Measurements from ENCODE around the gene KCNQ1. TPM values are rescaled to one million over a fixed set of nuclear protein-coding genes. Genes with fewer than 3 reads are reported as not detected.

KCNQ1 gene, protein sequence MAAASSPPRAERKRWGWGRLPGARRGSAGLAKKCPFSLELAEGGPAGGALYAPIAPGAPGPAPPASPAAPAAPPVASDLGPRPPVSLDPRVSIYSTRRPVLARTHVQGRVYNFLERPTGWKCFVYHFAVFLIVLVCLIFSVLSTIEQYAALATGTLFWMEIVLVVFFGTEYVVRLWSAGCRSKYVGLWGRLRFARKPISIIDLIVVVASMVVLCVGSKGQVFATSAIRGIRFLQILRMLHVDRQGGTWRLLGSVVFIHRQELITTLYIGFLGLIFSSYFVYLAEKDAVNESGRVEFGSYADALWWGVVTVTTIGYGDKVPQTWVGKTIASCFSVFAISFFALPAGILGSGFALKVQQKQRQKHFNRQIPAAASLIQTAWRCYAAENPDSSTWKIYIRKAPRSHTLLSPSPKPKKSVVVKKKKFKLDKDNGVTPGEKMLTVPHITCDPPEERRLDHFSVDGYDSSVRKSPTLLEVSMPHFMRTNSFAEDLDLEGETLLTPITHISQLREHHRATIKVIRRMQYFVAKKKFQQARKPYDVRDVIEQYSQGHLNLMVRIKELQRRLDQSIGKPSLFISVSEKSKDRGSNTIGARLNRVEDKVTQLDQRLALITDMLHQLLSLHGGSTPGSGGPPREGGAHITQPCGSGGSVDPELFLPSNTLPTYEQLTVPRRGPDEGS
- 10 to 100 TPM; 11.5 to 13.4 (median 12.7) TPM for polyA plus RNA-seq (ENCODE audit: insufficient read length in 3 of 3)
- long read RNA-seq, donor 1, partial matches to known transcripts, result 32 of 680 reads
- long read RNA-seq, donor 1, other reads (novel, unspliced or antisense), result 646 of 680 reads
- long read RNA-seq, donor 2, partial matches to known transcripts, result 0 of 3 reads
- long read RNA-seq, donor 2, other reads (novel, unspliced or antisense), result 0 of 3 reads
- long read RNA-seq, donor 3, partial matches to known transcripts, result 0 of 2 reads
- long read RNA-seq, donor 3, other reads (novel, unspliced or antisense), result 0 of 2 reads
- long read RNA-seq, donor 4, partial matches to known transcripts, result 0 of 1 reads
- long read RNA-seq, donor 4, other reads (novel, unspliced or antisense), result 0 of 1 reads
- long read RNA-seq, donor 5, result 0 reads
- long read RNA-seq, donor 6, partial matches to known transcripts, result 7 of 9 reads
- long read RNA-seq, donor 6, other reads (novel, unspliced or antisense), result 0 of 9 reads
- long read RNA-seq, donor 7, partial matches to known transcripts, result 0 of 1 reads
- long read RNA-seq, donor 7, other reads (novel, unspliced or antisense), result 0 of 1 reads
- long read RNA-seq, donor 8, result 0 reads
- long read RNA-seq, donor 9, result 0 reads
- long read RNA-seq, donor 10, partial matches to known transcripts, result 0 of 2 reads
- long read RNA-seq, donor 10, other reads (novel, unspliced or antisense), result 0 of 2 reads
- long read RNA-seq, donor 11, partial matches to known transcripts, result 0 of 1 reads
- long read RNA-seq, donor 11, other reads (novel, unspliced or antisense), result 0 of 1 reads
- long read RNA-seq, donor 12, transcript KCNQ1-201 (16 exons, 3,246 nt), result major isoform, 5 of 20 reads
- long read RNA-seq, donor 12, partial matches to known transcripts, result 15 of 20 reads
- long read RNA-seq, donor 12, other reads (novel, unspliced or antisense), result 0 of 20 reads
- long read RNA-seq, donor 13, partial matches to known transcripts, result 40 of 41 reads
- long read RNA-seq, donor 13, other reads (novel, unspliced or antisense), result 0 of 41 reads
- long read RNA-seq, donor 14, result 0 reads
- long read RNA-seq, donor 15, partial matches to known transcripts, result 0 of 2 reads
- long read RNA-seq, donor 15, other reads (novel, unspliced or antisense), result 0 of 2 reads
- long read RNA-seq, donor 16, partial matches to known transcripts, result 0 of 4 reads
- long read RNA-seq, donor 16, other reads (novel, unspliced or antisense), result 0 of 4 reads

DNA sequence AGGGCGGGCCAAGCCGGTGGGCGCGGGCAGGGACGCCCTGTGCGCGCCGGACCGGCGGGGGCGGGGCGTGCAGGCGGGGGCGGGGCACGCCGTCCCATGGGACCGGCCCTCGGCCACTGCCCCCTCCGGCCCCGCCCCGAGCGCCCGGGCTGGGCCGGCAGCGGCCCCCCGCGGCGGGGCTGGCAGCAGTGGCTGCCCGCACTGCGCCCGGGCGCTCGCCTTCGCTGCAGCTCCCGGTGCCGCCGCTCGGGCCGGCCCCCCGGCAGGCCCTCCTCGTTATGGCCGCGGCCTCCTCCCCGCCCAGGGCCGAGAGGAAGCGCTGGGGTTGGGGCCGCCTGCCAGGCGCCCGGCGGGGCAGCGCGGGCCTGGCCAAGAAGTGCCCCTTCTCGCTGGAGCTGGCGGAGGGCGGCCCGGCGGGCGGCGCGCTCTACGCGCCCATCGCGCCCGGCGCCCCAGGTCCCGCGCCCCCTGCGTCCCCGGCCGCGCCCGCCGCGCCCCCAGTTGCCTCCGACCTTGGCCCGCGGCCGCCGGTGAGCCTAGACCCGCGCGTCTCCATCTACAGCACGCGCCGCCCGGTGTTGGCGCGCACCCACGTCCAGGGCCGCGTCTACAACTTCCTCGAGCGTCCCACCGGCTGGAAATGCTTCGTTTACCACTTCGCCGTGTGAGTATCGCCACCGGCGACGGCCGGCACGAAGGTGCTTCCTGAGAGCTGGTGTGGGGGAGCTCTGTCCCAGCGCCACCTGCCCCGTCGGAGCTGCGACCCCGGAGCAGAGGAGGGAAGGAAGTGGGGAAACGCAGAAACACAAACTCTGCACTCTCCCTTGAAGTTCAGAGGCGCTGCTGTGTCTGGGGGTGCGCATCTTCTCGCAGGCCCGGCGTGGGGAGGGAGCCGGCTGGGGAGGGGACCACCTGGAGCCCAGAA lies at the start of gene KCNQ1:
KCNQ1 (plus strand) TSS at position 188 of the 925 bp plus-strand sequence; CDS start at position 279, 91 bp downstream.
- no peak for DNase-seq

- no peak for DNase-seq
Observed at GRCh38 chr11:2395211-2395730, 49.5 kb upstream of the KCNQ1 start.

DNA sequence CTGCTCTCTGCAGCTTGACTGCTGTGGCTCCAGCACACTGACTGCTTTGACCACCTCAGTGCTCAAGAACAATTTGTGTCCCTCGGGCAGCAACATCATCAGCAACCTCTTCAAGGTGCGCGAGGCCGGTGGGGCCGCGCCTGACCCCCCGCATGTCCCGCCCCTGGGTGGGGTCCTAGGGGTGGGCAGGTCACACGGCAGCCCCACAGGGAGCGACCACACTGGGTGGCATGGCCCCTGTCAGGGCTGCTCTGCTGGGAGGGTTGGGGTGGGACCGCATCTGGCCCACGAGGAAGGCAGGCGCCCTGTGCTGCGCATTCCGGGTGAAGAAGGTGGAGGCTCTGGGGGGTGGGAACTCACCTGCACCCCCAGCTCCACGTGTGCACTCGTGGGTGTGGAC lies 49.0 kb upstream of the KCNQ1 start:
- no peak for DNase-seq

GRCh38 chr11:2396471-2396870 lies 48.3 kb upstream of the KCNQ1 start:
- no peak for DNase-seq

- no peak for DNase-seq
Observed at GRCh38 chr11:2397005-2397404, 47.8 kb upstream of the KCNQ1 start.

DNA sequence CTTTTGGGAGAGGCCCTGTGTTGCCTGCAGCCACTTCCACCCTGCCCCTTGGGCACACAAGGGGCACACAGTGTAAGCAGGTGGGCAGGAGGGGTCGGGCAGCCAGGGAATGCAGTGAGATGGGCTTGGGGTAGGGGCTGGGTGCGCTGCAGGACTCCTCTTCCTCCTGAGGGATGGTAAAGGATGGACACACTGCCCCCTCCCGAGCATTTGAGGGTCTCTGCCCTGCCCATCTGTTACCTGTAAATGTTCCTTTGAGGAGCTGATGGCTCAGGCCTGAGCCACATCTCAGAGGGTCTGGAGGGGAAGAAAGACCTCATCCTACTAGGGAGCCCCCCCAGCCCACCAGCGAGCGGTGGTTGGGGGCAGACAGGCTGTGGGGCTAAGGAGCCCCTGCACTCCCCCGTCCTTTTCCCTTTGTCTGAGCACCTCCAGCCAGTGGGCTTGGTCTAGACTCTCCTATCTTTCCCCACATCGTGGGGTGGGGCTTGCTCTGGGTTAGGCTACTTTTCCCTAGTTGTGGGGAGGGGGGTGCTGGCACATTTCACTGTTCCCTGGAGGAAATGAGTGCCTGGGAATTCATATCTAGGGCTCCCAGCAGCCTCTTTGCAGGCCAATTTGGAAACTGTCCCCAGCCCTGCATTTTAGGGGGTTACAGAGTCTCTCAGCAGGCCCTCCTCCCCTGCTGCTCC lies 46.0 kb upstream of the KCNQ1 start:
- no peak for DNase-seq

DNA sequence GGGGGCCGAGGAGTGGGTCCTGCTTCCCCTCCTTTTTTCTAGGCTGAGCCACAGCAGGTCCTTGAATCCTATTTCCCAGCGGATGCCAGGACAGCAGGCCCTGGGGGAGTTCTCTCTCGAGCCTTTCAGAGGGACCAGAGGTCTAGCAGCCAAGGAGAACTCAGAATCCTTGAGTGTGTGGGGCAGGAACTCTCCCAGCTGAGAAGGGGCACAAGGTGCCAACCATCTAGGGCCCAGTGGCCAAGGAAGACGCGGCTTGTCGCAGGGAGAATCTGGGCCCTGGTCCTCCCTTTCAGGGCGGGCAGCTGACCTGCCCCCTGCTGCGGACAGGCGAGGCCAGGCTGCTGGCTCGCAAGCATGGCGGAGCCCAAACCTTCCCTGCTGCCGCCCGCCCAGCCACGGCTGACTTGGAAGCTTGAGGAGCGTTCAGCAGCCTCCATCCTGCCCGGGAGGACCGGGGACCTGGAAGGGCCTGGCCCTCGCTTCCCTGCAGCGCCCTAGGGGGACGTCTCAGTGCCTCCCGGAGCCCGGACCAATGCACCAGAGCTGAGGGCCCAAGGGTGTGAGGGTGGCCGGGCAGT lies 45.2 kb upstream of the KCNQ1 start:
- no peak for DNase-seq

GRCh38 chr11:2400069-2400761 lies 44.6 kb upstream of the KCNQ1 start, which contains the start of gene TSSC4:
TSS of gene TSSC4 (plus strand) at chr11:2400750. CDS start at chr11:2402634, 1,884 bp downstream.
- peak; percentile 100 for DNase-seq

DNA sequence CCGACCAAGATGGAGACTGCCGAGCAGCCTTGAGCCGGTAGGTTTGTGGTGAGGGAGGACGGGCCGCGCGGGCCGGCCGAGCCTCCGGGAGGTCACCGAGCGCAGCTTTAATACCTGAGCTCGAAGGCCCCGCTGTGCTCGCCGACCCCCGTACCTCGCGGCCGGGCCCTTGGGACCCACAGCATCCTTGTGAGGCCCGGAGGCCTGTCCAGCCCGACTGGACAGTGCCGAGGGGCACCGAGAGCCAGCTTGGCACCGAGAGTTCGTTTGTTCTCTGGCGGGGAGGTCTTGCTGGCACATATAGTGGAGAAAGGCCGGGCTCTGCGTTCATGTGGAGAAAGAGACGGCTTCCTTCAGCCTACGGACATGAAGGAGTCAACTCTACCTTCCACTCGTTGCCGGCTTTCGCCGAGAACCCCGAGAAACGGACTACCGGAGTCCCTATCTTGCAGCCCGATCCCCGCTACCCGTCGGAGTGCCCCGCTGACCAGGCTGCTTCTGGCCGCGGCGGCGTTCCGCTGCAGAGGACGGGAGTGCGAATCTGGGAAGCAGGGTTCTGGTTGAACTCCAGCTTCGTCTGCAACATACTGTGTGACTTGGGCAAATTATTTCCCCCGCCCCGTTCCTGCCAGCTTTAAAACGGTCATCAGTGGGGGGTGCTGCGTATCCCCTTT lies 43.9 kb upstream of the KCNQ1 start:
- DNase-seq, result no peak

DNA sequence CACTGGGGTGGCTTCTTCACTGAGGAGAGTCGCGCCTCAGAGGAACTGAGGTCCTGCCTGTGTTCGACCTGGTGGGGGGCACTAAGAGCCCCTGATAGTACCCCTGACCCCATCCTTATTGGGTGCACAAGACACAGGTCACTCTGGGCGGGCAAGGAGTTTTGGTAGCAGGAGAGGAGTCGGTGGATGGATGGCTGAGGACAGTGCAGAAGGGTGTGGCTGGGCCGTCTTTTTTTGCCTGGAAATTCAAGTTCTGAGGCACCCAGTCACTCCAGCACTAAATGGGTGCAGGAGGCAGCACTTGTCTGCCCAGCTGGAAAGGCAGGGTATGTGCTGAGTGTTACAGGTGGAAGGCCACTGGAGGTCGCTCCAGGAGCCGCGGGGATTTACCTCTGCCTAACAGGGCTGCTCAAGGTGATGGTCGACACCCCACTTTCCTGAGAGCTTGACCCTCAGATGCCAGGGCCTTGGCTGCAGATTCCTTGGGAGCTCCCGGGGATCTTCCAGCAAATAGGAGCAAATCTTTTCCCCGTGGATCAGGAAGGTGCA lies 43.3 kb upstream of the KCNQ1 start:
- DNase-seq, result no peak

- no peak for DNase-seq
Observed at GRCh38 chr11:2402106-2402505, 42.7 kb upstream of the KCNQ1 start.

DNA sequence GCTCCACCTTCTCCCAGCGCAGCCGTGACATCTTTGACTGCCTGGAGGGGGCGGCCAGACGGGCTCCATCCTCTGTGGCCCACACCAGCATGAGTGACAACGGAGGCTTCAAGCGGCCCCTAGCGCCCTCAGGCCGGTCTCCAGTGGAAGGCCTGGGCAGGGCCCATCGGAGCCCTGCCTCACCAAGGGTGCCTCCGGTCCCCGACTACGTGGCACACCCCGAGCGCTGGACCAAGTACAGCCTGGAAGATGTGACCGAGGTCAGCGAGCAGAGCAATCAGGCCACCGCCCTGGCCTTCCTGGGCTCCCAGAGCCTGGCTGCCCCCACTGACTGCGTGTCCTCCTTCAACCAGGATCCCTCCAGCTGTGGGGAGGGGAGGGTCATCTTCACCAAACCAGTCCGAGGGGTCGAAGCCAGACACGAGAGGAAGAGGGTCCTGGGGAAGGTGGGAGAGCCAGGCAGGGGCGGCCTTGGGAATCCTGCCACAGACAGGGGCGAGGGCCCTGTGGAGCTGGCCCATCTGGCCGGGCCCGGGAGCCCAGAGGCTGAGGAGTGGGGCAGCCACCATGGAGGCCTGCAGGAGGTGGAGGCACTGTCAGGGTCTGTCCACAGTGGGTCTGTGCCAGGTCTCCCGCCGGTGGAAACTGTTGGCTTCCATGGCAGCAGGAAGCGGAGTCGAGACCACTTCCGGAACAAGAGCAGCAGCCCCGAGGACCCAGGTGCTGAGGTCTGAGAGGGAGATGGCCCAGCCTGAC lies 41.7 kb upstream of the KCNQ1 start:
- DNase-seq, result no peak

DNA sequence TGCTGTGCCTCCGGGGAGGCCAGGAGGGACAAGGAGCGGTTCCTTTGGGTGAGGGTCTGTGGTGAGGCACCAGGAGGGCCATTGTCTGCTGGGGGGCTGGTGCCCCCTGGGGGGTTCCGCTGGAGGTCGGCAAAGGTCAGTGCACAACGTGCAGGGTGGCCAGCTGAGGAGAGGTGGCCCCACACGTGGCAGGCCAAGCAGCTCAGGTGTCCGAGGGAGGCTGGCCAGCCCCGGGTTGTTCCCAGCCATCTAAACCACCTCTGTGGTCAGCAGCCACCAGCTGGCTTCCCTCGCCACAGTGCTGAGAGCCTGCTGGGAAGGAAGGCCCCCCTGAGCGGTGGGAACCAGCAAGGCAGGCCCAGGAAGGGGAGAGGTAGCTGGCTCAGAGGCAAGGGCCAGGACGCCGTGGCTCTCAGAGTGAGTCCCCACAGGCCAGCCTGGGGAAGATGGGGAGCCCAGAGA lies 40.0 kb upstream of the KCNQ1 start:
- no peak for DNase-seq

- peak; percentile 76 for DNase-seq
Observed at GRCh38 chr11:2406451-2406850, 38.4 kb upstream of the KCNQ1 start.

DNA sequence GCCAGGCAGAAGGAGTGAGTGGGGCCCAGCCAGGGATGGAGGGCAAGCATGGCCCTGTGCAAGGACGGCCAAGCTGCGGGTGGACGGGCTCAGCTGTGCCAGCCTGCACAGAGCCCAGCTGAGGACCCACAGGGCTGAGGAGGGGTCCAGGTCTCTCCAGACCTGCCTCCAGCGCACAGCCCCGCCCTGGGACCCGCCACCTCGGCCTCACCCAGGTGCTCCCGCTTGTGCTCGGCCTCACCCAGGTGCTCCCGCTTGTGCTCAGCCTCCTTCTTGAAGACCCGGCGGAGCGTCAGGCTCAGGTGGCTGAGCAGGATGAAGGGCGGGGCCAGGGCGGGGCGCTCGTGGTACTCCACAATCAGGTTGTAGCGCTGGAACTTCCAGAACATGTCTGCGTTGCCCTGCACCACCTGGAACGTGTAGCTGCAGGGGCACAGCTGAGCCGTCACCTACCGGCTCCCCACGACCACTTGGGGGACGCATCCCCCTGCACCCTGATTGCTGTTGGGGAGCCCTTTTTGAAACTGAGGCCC lies 37.9 kb upstream of the KCNQ1 start:
- DNase-seq, result no peak
